Activated naive CD8-positive, alpha-beta T cell treated with anti-CD3 and anti-CD28 coated beads for 36 hours (primary cell): Measurements from ENCODE around the gene IGSF23. TPM values are rescaled to one million over a fixed set of nuclear protein-coding genes. Genes with fewer than 3 reads are reported as not detected.
"Not testable (repeated sequence)": the region's sequence is repeated elsewhere in the genome, so short reads cannot be mapped to it uniquely, and the experiment has no call there.

Source experiments
- DNase-seq: peaks from one replicate; pipeline ENCODE4 v3.0.0; 2021
- H3K27ac Mint-ChIP-seq: one replicate; pipeline ENCODE4 v1.8.0; 2022; ENCODE audit warnings: mild to moderate bottlenecking, moderate library complexity, mixed read lengths
- H3K27me3 Mint-ChIP-seq: one replicate; pipeline ENCODE4 v1.8.0; 2022; ENCODE audit warnings: mild to moderate bottlenecking, mixed read lengths
- H3K36me3 Mint-ChIP-seq: one replicate; pipeline ENCODE4 v1.8.0; 2021; ENCODE audit warnings: mild to moderate bottlenecking, mixed read lengths
- H3K4me1 Mint-ChIP-seq: one replicate; pipeline ENCODE4 v1.8.0; 2021; ENCODE audit warnings: mixed read lengths
- H3K4me3 Mint-ChIP-seq: one replicate; pipeline ENCODE4 v1.8.0; 2022; ENCODE audit warnings: mild to moderate bottlenecking, moderate library complexity, mixed read lengths
- H3K9me3 Mint-ChIP-seq: one replicate; pipeline ENCODE4 v1.8.0; 2022; ENCODE audit warnings: mixed read lengths
- total RNA-seq, 2 experiments: library from RNA; stranded (reverse); gene quantifications; one replicate each; pipeline ENCODE4 v1.2.3, GENCODE V29; 2021

The IGSF23 gene
- total RNA-seq, 2 experiments from 2014 or later, result not detected

DNA sequence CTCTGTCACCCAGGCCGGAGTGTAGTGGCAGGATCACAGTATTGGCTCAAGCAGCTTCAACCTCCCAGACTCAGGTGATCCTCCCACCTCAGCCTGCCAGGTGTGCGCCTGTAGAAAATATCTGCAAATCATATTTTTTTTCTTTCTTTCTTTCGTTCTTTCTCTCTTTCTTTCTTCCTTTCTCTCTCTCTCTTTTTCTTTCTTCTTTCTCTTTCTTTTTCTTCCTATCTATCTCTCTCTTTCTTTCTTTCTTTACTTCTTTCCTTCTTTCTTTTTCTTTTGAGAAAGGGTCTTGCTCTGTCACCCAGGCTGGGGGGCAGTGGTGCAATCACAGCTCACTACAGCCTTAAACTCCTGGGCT, 16.3 kb upstream of the IGSF23 start:
- no peak overlapping the region for H3K4me3 Mint-ChIP-seq
- H3K9me3 Mint-ChIP-seq, result peaks cover 6% of the 10 kb centered on the region
- H3K4me1 Mint-ChIP-seq, result no peaks in the 10 kb centered on the region
- no peak for DNase-seq
- peaks cover 31% of the 10 kb centered on the region for H3K27me3 Mint-ChIP-seq
- no peaks in the 10 kb centered on the region for H3K36me3 Mint-ChIP-seq
- H3K27ac Mint-ChIP-seq, result no peak overlapping the region

DNA sequence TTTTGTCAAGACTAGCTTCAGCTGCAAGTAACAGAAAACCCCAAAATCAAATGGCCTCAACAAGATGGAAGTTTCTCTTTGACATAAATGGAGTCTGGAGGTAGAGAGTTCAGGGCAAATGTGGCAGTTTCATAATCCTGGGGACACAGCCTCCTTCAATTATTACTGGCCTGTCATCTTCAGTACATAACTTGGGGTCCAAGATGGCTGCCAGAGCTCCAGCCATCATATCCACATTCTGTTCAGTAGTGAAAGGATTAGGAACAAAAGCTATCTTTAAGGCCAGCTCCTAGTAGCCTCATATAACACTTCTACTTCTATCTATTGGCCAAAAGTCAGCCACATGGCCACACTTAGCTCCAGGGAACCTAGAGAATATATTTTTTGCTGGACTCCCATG, 15.0 kb upstream of the IGSF23 start:
- Mint-ChIP-seq H3K27me3 (peaks cover 31% of the 10 kb centered on the region), H3K27ac (no peak overlapping the region), H3K4me3 (no peak overlapping the region)

DNA sequence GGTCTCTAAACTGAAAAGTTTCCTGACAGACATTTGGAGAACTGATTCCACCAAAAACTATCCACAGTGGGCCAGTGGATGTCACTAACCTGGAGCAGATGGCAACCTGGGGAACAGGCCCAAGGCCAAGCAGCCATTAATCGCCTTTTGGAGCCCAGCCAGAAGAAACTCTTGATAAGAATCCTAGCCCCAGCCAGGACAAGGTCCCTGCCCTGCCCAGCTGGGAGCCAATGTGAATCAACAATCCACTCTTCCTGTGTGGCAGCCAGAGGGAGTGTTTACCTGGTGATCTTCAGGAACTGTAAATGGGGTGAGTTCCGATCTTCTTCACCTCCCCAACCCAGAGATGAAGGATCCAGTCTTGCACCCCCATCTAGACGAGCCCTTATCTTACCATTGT, 14.5 kb upstream of the IGSF23 start:
- Mint-ChIP-seq H3K4me1 (no peaks in the 10 kb centered on the region), H3K27ac (no peak overlapping the region), H3K4me3 (no peak overlapping the region)

More for the DNA sequence above, 15.0 kb upstream of the IGSF23 start:
- Mint-ChIP-seq H3K4me1 (no peaks in the 10 kb centered on the region), H3K36me3 (no peaks in the 10 kb centered on the region), H3K9me3 (peaks cover 6% of the 10 kb centered on the region)
- DNase-seq, result no peak

DNA sequence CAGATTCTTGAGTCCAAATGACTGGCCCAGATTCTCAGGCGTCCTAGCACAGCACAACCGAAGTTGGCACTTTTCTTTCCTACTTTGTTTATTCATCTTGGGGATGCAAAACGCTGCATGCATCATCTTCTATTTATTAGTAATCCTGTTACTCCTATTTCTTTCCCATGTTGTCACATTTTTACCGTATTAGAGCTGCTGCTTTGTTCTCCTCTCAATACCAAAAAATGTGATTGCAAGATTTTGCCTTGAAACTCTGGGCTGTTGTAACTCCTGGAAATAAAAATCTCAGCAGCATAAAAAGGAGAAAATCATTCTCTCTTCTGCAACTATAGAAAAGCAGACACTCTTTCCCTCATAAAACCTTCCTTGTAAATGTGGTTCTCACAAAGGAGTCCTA, 12.9 kb upstream of the IGSF23 start:
- H3K9me3 Mint-ChIP-seq, result peaks cover 6% of the 10 kb centered on the region
- no peaks in the 10 kb centered on the region for H3K36me3 Mint-ChIP-seq
- peaks cover 22% of the 10 kb centered on the region for H3K27me3 Mint-ChIP-seq
- H3K4me3 Mint-ChIP-seq, result no peak overlapping the region
- H3K4me1 Mint-ChIP-seq, result no peaks in the 10 kb centered on the region
- H3K27ac Mint-ChIP-seq, result no peak overlapping the region
- no peak for DNase-seq

More for the DNA sequence above, 14.5 kb upstream of the IGSF23 start:
- no peak for DNase-seq
- H3K27me3 Mint-ChIP-seq, result peaks cover 28% of the 10 kb centered on the region
- peaks cover 6% of the 10 kb centered on the region for H3K9me3 Mint-ChIP-seq
- H3K36me3 Mint-ChIP-seq, result no peaks in the 10 kb centered on the region

DNA sequence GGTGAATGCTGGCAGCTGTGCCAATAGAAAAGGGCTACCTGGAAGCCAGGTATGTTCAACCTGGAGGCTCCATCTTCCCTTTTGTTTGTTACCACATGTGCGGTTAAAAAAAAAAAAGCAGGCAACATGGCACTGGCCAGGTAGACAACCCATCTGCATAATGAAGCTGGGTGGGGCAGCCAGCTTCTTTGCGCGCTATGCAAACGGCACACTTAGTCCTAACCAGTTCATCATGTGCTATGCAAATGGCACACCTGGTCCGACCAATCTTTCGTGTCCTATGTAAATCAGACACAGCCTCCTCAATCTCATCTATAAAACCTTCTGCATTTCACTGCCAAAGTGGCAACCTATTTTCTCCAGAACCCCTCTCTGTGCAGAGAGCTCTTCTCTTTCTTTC, 11.3 kb upstream of the IGSF23 start:
- peaks cover 11% of the 10 kb centered on the region for H3K27me3 Mint-ChIP-seq
- no peaks in the 10 kb centered on the region for H3K36me3 Mint-ChIP-seq
- H3K27ac Mint-ChIP-seq, result no peak overlapping the region
- peaks cover 6% of the 10 kb centered on the region for H3K9me3 Mint-ChIP-seq
- DNase-seq, result no peak
- peaks cover 4% of the 10 kb centered on the region for H3K4me1 Mint-ChIP-seq
- no peak overlapping the region for H3K4me3 Mint-ChIP-seq

DNA sequence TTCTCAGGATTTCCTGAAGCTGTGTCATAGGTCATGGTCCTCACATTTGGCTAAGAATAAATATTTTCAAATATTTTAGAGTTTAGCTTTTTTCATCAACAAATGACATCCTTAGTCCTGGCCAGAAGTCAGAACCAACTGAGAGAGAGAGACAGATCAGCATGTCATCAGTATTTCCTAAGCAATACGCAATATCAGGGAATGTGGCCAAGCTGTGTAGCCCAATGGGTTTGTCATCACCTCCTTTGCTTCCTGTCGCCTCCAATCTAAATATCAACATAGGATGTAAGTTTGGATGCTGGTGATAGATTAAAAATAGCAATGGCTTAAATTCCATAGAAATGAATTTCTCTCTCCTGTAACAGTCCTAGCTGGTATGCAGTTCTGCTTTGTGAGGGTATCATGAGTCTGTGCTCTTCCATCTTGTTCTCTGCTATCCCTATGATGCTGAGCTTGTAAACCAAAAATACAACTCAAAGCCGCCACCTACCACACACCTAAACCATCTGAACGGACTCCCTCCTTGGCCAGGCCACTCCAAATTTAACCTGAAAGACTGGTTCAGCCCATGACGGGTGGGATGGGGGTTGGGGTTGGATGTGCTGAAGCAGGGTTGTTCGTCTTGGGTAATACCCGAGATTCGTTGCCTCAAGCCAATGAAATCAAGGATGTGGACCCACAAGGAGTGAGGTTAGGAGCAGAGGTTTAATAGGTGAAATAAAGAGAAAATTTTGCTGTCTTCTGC, 10.0 kb upstream of the IGSF23 start:
- Mint-ChIP-seq H3K4me1 (peaks cover 14% of the 10 kb centered on the region), H3K27ac (no peak overlapping the region), H3K27me3 (no peaks in the 10 kb centered on the region), H3K4me3 (no peak overlapping the region), H3K9me3 (peaks cover 5% of the 10 kb centered on the region), H3K36me3 (no peaks in the 10 kb centered on the region)
- no peak for DNase-seq

DNA sequence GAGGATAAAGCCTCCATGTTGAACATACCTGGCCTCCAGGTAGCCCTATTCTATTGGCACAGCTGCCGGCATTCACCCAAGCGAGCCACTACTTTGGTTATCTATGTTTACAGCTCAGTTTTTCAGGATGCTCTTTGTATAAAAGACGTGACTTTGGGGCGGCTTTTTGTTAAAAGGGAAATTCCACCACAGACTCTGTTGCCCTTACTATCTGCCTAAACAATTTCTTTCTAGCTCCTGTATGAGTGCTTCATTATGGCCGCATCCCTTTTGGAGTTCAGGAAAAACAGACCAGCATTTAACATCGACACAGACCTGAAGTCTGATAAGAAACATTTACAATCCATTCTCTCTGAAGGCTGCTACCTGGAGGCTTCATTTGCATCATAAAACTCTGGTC, 9.1 kb upstream of the IGSF23 start:
- Mint-ChIP-seq H3K4me1 (peaks cover 16% of the 10 kb centered on the region), H3K9me3 (peaks cover 5% of the 10 kb centered on the region), H3K27ac (no peak overlapping the region), H3K4me3 (no peak overlapping the region), H3K27me3 (no peaks in the 10 kb centered on the region), H3K36me3 (no peaks in the 10 kb centered on the region)
- DNase-seq, result no peak

- Mint-ChIP-seq H3K9me3 (peaks cover 1% of the 10 kb centered on the region), H3K36me3 (no peaks in the 10 kb centered on the region), H3K4me3 (no peak overlapping the region), H3K27ac (no peak overlapping the region), H3K4me1 (peaks cover 17% of the 10 kb centered on the region), H3K27me3 (no peaks in the 10 kb centered on the region)
- no peak for DNase-seq
These were observed 7.8 kb upstream of the IGSF23 start for GRCh38 chr19:44605547-44605946.

DNA sequence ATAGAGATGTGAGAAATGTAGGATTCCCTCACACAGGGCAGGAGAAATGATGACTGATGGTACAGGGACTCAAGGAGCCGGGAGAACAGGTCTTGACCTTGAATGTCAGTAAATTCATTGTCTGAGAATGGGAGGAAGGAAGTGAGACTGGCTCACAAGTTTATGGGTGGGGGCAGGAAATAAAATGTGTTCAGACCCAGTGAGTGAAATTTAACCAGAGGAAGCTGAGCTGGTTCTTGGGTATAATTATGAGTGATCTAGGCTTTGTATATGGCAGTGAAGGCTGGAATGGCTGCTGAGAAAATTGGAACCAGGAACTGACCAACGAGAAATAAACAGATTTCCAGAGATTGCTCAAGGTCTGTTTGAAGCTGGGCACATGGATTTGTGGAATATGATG, 6.3 kb upstream of the IGSF23 start:
- H3K4me3 Mint-ChIP-seq, result no peak overlapping the region

DNA sequence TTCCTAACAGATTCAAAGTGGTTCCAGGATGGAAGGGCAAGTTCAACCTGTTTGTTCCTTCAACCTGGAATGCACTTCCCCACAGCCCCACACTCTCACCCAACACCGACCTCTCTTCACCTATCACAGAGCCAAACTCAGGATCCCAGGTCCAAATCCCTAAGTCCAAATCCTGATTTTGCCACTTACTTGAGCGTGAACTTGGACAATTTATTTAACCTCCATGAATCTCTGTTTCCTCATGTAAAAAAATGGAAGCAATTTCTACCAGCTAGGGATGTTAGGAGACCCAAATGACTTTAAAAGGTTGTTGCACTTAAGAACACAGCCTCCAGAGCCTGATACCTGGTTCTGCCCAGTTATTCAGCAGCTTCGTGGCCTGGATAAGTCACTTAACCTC, 5.4 kb upstream of the IGSF23 start:
- Mint-ChIP-seq H3K4me1 (peaks cover 17% of the 10 kb centered on the region), H3K36me3 (no peaks in the 10 kb centered on the region), H3K27ac (no peak overlapping the region), H3K27me3 (no peaks in the 10 kb centered on the region), H3K4me3 (no peak overlapping the region), H3K9me3 (peaks cover 1% of the 10 kb centered on the region)
- no peak for DNase-seq

More for the DNA sequence above, 6.3 kb upstream of the IGSF23 start:
- Mint-ChIP-seq H3K36me3 (no peaks in the 10 kb centered on the region), H3K9me3 (peaks cover 1% of the 10 kb centered on the region), H3K4me1 (peaks cover 17% of the 10 kb centered on the region), H3K27me3 (no peaks in the 10 kb centered on the region), H3K27ac (peak overlapping the region; percentile 82)
- no peak for DNase-seq

GRCh38 chr19:44608391-44608821, 5.0 kb upstream of the IGSF23 start:
- no peak overlapping the region for H3K4me3 Mint-ChIP-seq
- no peak overlapping the region for H3K27ac Mint-ChIP-seq
- H3K36me3 Mint-ChIP-seq, result no peaks in the 10 kb centered on the region
- no peaks in the 10 kb centered on the region for H3K27me3 Mint-ChIP-seq
- H3K9me3 Mint-ChIP-seq, result peaks cover 1% of the 10 kb centered on the region
- DNase-seq, result no peak
- H3K4me1 Mint-ChIP-seq, result peaks cover 17% of the 10 kb centered on the region

DNA sequence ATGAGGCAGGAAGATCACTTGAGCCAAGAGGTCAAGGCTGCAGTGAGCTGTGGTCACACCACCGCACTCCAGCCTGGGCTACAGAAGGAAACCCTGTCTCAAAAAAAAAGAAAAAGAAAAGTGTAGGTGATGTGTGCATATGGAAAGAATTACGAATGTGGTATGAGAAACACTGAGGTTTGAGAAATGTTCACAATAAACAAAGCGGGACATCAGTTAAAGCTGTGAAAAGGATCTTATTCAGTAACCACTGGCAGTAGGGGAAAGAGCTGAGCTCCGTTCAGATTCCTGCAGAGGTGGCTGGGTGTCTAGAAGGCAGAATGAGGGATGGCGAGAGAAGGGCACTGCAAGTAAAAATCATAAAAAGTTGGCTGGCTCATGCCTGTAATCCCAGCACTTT, 4.1 kb upstream of the IGSF23 start:
- Mint-ChIP-seq H3K4me1 (peaks cover 17% of the 10 kb centered on the region), H3K9me3 (peaks cover 1% of the 10 kb centered on the region), H3K4me3 (no peak overlapping the region), H3K27ac (no peak overlapping the region), H3K27me3 (no peaks in the 10 kb centered on the region), H3K36me3 (no peaks in the 10 kb centered on the region)
- DNase-seq, result no peak

GRCh38 chr19:44610497-44610896, 2.9 kb upstream of the IGSF23 start:
- not testable (repeated sequence) for DNase-seq, H3K27ac Mint-ChIP-seq, H3K27me3 Mint-ChIP-seq, H3K9me3 Mint-ChIP-seq, H3K36me3 Mint-ChIP-seq, H3K4me3 Mint-ChIP-seq
- H3K4me1 Mint-ChIP-seq, result peaks cover 17% of the 10 kb centered on the region

DNA sequence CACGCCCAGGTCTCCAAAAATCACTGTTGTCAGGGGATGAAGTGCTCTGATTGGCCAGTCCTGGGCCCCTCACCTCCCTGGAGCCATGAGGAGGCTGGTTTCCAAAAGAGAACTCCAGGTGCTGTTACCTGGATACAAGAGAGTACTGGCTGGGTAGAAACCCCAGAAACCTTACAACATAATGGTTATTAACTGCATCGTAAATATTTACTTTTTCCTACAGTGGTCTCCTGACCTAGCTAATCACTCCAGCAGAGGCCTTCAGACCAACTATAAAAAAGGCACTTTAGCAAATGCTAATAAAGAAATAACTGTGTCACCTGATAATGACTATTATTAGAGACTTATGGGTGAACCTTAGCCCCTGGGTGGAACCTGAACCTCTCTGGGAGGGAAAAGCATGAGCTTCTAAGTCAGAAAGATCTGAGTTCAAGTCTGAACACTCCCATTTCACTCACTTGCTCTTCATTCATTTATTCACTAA, 1.5 kb upstream of the IGSF23 start:
- DNase-seq, result no peak
- Mint-ChIP-seq H3K27me3 (no peaks in the 10 kb centered on the region), H3K27ac (no peak overlapping the region), H3K4me3 (no peak overlapping the region), H3K4me1 (peaks cover 15% of the 10 kb centered on the region), H3K36me3 (no peaks in the 10 kb centered on the region), H3K9me3 (peaks cover 1% of the 10 kb centered on the region)

DNA sequence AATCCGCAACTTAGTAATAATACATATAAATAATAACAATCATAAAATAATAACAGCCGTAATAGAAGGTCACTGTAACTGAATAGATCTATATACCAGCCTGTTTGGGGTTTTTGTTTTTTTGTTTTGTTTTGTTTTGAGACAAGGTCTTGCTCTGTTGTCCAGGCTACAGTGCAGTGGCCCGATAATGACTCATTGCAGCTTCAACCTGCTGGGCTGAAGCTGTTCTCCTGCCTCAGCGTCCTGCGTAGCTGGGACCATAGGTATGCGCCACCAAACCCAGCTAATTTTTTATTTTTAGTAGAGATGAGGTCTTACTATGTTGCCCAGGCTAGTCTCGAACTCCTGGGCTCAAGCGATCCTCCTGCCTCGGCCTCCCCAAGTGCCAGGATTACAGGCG, 950 bp downstream of the IGSF23 start:
- Mint-ChIP-seq H3K27me3 (no peaks in the 10 kb centered on the region), H3K36me3 (no peaks in the 10 kb centered on the region), H3K4me1 (no peaks in the 10 kb centered on the region), H3K4me3 (no peak overlapping the region), H3K9me3 (no peaks in the 10 kb centered on the region), H3K27ac (no peak overlapping the region)
- DNase-seq, result no peak

GRCh38 chr19:44615863-44616247, 2.5 kb downstream of the IGSF23 start:
- Mint-ChIP-seq H3K4me3 (no peak overlapping the region), H3K36me3 (no peaks in the 10 kb centered on the region), H3K27ac (no peak overlapping the region), H3K27me3 (no peaks in the 10 kb centered on the region), H3K4me1 (no peaks in the 10 kb centered on the region), H3K9me3 (no peaks in the 10 kb centered on the region)
- no peak for DNase-seq
